ENCODE measurements around the gene TOM1L2.
"Not testable (repeated sequence)": the region's sequence is repeated elsewhere in the genome, so short reads cannot be mapped to it uniquely, and the experiment has no call there.

Gene TOM1L2

GRCh38 chr17:17966399-17966798 lies 5.8 kb downstream of the TOM1L2 start:
- DNase-seq, result no peak

GRCh38 chr17:17965152-17965721 lies 7.0 kb downstream of the TOM1L2 start:
- DNase-seq, result no peak

- no peak for DNase-seq
Measured at GRCh38 chr17:17964710-17965109, 7.5 kb downstream of the TOM1L2 start.

- no peak for DNase-seq
Measured at GRCh38 chr17:17963694-17964436, 8.3 kb downstream of the TOM1L2 start.

- DNase-seq, result no peak
Measured at GRCh38 chr17:17963066-17963465, 9.1 kb downstream of the TOM1L2 start.

GRCh38 chr17:17960500-17961030 lies 11.6 kb downstream of the TOM1L2 start:
- no peak for DNase-seq

GRCh38 chr17:17959520-17960361 lies 12.5 kb downstream of the TOM1L2 start:
- DNase-seq, result no peak

- no peak for DNase-seq
Measured at GRCh38 chr17:17958982-17959381, 13.2 kb downstream of the TOM1L2 start.

- DNase-seq, result no peak
Measured at GRCh38 chr17:17957584-17957916, 14.7 kb downstream of the TOM1L2 start.

GRCh38 chr17:17955790-17956341 lies 16.3 kb downstream of the TOM1L2 start:
- DNase-seq, result not testable (repeated sequence)

- no peak for DNase-seq
Measured at GRCh38 chr17:17954079-17954478, 18.1 kb downstream of the TOM1L2 start.

GRCh38 chr17:17952691-17953090 lies 19.5 kb downstream of the TOM1L2 start:
- DNase-seq, result no peak

- no peak for DNase-seq
Measured at GRCh38 chr17:17951524-17951923, 20.7 kb downstream of the TOM1L2 start.

GRCh38 chr17:17950806-17951205 lies 21.4 kb downstream of the TOM1L2 start:
- no peak for DNase-seq

- DNase-seq, result no peak
Measured at GRCh38 chr17:17950347-17950746, 21.9 kb downstream of the TOM1L2 start.

- DNase-seq, result no peak
Measured at GRCh38 chr17:17947966-17948365, 24.2 kb downstream of the TOM1L2 start.

- DNase-seq, result no peak
Measured at GRCh38 chr17:17947309-17947708, 24.9 kb downstream of the TOM1L2 start.

- no peak for DNase-seq
Measured at GRCh38 chr17:17946093-17946492, 26.1 kb downstream of the TOM1L2 start.

GRCh38 chr17:17944743-17945142 lies 27.5 kb downstream of the TOM1L2 start:
- no peak for DNase-seq

- no peak for DNase-seq
Measured at GRCh38 chr17:17944242-17944641, 28.0 kb downstream of the TOM1L2 start.

- no peak for DNase-seq
Measured at GRCh38 chr17:17943281-17943984, 28.8 kb downstream of the TOM1L2 start.

- no peak for DNase-seq
Measured at GRCh38 chr17:17942846-17943245, 29.4 kb downstream of the TOM1L2 start.

- no peak for DNase-seq
Measured at GRCh38 chr17:17941015-17941414, 31.2 kb downstream of the TOM1L2 start.
